ENCODE measurements around the gene CENPF.

GRCh38 chr1:214569357-214570004, 33.5 kb upstream of the CENPF start:
- TF ChIP-seq EZH2 (IDR thresholded peaks at IDR 0.05) (no peak), POLR2AphosphoS5 (IDR thresholded peaks at IDR 0.05; ENCODE audit: borderline replicate concordance, low read depth, low read length) (no peak), FOXP2 (optimal IDR thresholded peaks at IDR 0.05; ENCODE audit: control extremely low read depth, extremely low read length, insufficient read depth) (no peak)

Measured in SK-N-MC (cell line).